ENCODE results near the gene PCDHA1.

DNA sequence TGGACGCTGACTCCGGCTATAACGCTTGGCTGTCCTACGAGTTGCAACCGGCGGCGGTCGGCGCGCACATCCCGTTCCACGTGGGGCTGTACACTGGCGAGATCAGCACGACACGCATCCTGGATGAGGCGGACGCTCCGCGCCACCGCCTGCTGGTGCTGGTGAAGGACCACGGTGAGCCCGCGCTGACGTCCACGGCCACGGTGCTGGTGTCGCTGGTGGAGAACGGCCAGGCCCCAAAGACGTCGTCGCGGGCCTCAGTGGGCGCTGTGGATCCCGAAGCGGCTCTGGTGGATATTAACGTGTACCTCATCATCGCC is 91.3 kb downstream of the PCDHA1 start:
- TF ChIP-seq GATA2 (IDR thresholded peaks at IDR 0.05; ENCODE audit: low read depth, low read length) (no peak), GATA3 (IDR thresholded peaks at IDR 0.05; ENCODE audit: low read depth, low read length) (no peak)
